NK-92 (cell line): ENCODE data around the gene LRCH1.

Experiments
- DNase-seq: peaks from one replicate; lab custom pipeline; 2025; ENCODE audit not compliant: unreplicated experiment; lab: John Stamatoyannopoulos, UW

LRCH1 gene

GRCh38 chr13:46662690-46663089 is 109.7 kb downstream of the LRCH1 start:
- no peak for DNase-seq

- no peak for DNase-seq
Measured at GRCh38 chr13:46663206-46664037, 110.5 kb downstream of the LRCH1 start.

- DNase-seq = no peak
Measured at GRCh38 chr13:46664195-46664594, 111.2 kb downstream of the LRCH1 start.

GRCh38 chr13:46665248-46665632 is 112.3 kb downstream of the LRCH1 start:
- DNase-seq = no peak

GRCh38 chr13:46665633-46666482 is 112.9 kb downstream of the LRCH1 start:
- DNase-seq = no peak

GRCh38 chr13:46666727-46667456 is 113.9 kb downstream of the LRCH1 start:
- DNase-seq = no peak

GRCh38 chr13:46667687-46668281 is 114.8 kb downstream of the LRCH1 start:
- no peak for DNase-seq

GRCh38 chr13:46668302-46668720 is 115.3 kb downstream of the LRCH1 start:
- no peak for DNase-seq

- no peak for DNase-seq
Measured at GRCh38 chr13:46668931-46669525, 116.1 kb downstream of the LRCH1 start.

GRCh38 chr13:46672338-46673090 is 119.5 kb downstream of the LRCH1 start:
- no peak for DNase-seq

- DNase-seq = no peak
Measured at GRCh38 chr13:46675016-46675415, 122.0 kb downstream of the LRCH1 start.

GRCh38 chr13:46676378-46676725 is 123.4 kb downstream of the LRCH1 start:
- DNase-seq = no peak

GRCh38 chr13:46679369-46680120 is 126.6 kb downstream of the LRCH1 start:
- DNase-seq = no peak

- no peak for DNase-seq
Measured at GRCh38 chr13:46682015-46682414, 129.0 kb downstream of the LRCH1 start.

GRCh38 chr13:46682707-46683106 is 129.7 kb downstream of the LRCH1 start:
- no peak for DNase-seq

GRCh38 chr13:46683676-46684260 is 130.8 kb downstream of the LRCH1 start:
- no peak for DNase-seq

- DNase-seq = no peak
Measured at GRCh38 chr13:46684287-46685001, 131.5 kb downstream of the LRCH1 start.

GRCh38 chr13:46685006-46685730 is 132.2 kb downstream of the LRCH1 start:
- no peak for DNase-seq
